Mesendoderm (in vitro differentiated cells): ENCODE data around the gene ITGB2.
A peak's percentile ranks its signal among the peaks of the same experiment; 100 is the strongest.

ENCODE experiments used
- DNase-seq: peaks from one replicate; pipeline ENCODE4 v3.0.0; 2013
- H2AK5ac ChIP-seq: 2 replicates; pipeline ENCODE4 v1.6.1; 2013; ENCODE audit warnings: low read length, inconsistent platforms
- H2BK120ac ChIP-seq: 2 replicates; pipeline ENCODE4 v1.6.1; 2013; ENCODE audit warnings: low read depth, mild to moderate bottlenecking, low read length, moderate library complexity, mixed read lengths
- H2BK15ac ChIP-seq: replicated peaks from 2 replicates; pipeline ENCODE4 v1.6.1; 2013; ENCODE audit warnings: low read depth, mild to moderate bottlenecking, moderate library complexity
- H2BK5ac ChIP-seq: 2 replicates; pipeline ENCODE4 v1.6.1; 2013; ENCODE audit warnings: low read length, inconsistent platforms
- H3K18ac ChIP-seq: 2 replicates; pipeline ENCODE4 v1.6.1; 2013; ENCODE audit warnings: mild to moderate bottlenecking, low read length, mixed read lengths
- H3K23ac ChIP-seq: one replicate; pipeline ENCODE4 v1.6.1; 2013; ENCODE audit warnings: low read length
- H3K27ac ChIP-seq: 2 replicates; pipeline ENCODE4 v1.5.1; 2013; ENCODE audit warnings: low read depth, mild to moderate bottlenecking, inconsistent platforms, low read length, moderate library complexity
- H3K27me3 ChIP-seq: 2 replicates; pipeline ENCODE4 v1.6.1; 2013; ENCODE audit warnings: low read length, control low read depth, mild to moderate bottlenecking, inconsistent platforms; ENCODE audit not compliant: insufficient read depth, poor library complexity
- H3K36me3 ChIP-seq: 2 replicates; pipeline ENCODE4 v1.6.1; 2013; ENCODE audit warnings: low read length, inconsistent platforms; ENCODE audit not compliant: control insufficient read depth, insufficient read depth
- H3K4ac ChIP-seq: one replicate; pipeline ENCODE4 v1.6.1; 2013; ENCODE audit warnings: low read depth, mild to moderate bottlenecking, low read length, moderate library complexity
- H3K4me1 ChIP-seq: 2 replicates; pipeline ENCODE4 v1.6.1; 2013; ENCODE audit warnings: low read depth, low read length, inconsistent platforms; ENCODE audit not compliant: control insufficient read depth
- H3K4me2 ChIP-seq: 2 replicates; pipeline ENCODE4 v1.6.1; 2013; ENCODE audit warnings: low read length
- H3K4me3 ChIP-seq: 2 replicates; pipeline ENCODE4 v1.5.1; 2013; ENCODE audit warnings: mild to moderate bottlenecking, low read length
- H3K56ac ChIP-seq: one replicate; pipeline ENCODE4 v1.6.1; 2013; ENCODE audit warnings: low read length
- H3K79me1 ChIP-seq: 2 replicates; pipeline ENCODE4 v1.6.1; 2013; ENCODE audit warnings: low read length, inconsistent platforms
- H3K79me2 ChIP-seq: 2 replicates; pipeline ENCODE4 v1.6.1; 2013; ENCODE audit warnings: mild to moderate bottlenecking, low read length; ENCODE audit not compliant: control insufficient read depth, insufficient read depth
- H3K9ac ChIP-seq: 2 replicates; pipeline ENCODE4 v1.6.1; 2013; ENCODE audit warnings: low read length, inconsistent platforms
- H4K5ac ChIP-seq: one replicate; pipeline ENCODE4 v1.6.1; 2013; ENCODE audit warnings: low read length
- H4K8ac ChIP-seq: one replicate; pipeline ENCODE4 v1.6.1; 2013; ENCODE audit warnings: low read depth, mild to moderate bottlenecking, control low read depth, low read length, moderate library complexity
- WGBS: extraction: QIAGEN DNeasy Blood & Tissue Kit; methylation state at CpG from one replicate; pipeline ENCODE4 v1.1.7; 2013; ENCODE audit warnings: low lambda C conversion rate, missing lambda C conversion rate; ENCODE audit not compliant: insufficient coverage; ENCODE audit errors: extremely low coverage; 5-methylcytosine and 5-hydroxymethylcytosine counted together

ITGB2 gene

DNA sequence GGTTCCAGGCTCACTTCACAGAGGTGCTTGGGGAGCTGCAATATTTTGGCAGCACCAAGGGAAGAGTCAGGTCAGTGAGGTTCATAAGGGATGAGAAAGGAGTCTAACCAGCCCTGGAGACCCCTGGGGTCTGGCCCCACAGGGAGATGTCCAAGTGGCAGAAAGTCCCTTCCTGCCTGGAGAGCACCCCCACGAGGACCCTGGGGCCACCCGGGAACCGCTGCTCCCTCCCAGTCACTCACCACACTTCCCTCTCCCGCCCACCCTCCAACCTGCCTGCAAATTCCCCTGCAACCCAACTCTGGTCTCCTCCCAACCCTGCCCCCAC is 6.5 kb upstream of the ITGB2 start:
- H2BK5ac ChIP-seq: peak overlapping the region; percentile 34
- H3K56ac ChIP-seq: peak overlapping the region; percentile 65
- H2BK120ac ChIP-seq: no peak overlapping the region
- peak overlapping the region; percentile 39 for H3K4ac ChIP-seq
- H3K4me2 ChIP-seq: no peak overlapping the region
- peaks cover 15% of the 10 kb centered on the region for H3K4me1 ChIP-seq
- peaks cover 26% of the 10 kb centered on the region for H3K27me3 ChIP-seq
- no peak overlapping the region for H2AK5ac ChIP-seq
- no peaks in the 10 kb centered on the region for H3K79me1 ChIP-seq
- no peak overlapping the region for H3K18ac ChIP-seq
- H3K4me3 ChIP-seq: no peak overlapping the region
- H3K23ac ChIP-seq: no peak overlapping the region
- H3K9ac ChIP-seq: no peak overlapping the region
- no peaks in the 10 kb centered on the region for H3K79me2 ChIP-seq
- H4K5ac ChIP-seq: no peak overlapping the region
- no peak for DNase-seq
- WGBS: no CpG with 5 or more reads among the region's 4 CpGs
- no peak overlapping the region for H2BK15ac ChIP-seq
- no peaks in the 10 kb centered on the region for H3K36me3 ChIP-seq
- H3K27ac ChIP-seq: no peak overlapping the region
- H4K8ac ChIP-seq: no peak overlapping the region

DNA sequence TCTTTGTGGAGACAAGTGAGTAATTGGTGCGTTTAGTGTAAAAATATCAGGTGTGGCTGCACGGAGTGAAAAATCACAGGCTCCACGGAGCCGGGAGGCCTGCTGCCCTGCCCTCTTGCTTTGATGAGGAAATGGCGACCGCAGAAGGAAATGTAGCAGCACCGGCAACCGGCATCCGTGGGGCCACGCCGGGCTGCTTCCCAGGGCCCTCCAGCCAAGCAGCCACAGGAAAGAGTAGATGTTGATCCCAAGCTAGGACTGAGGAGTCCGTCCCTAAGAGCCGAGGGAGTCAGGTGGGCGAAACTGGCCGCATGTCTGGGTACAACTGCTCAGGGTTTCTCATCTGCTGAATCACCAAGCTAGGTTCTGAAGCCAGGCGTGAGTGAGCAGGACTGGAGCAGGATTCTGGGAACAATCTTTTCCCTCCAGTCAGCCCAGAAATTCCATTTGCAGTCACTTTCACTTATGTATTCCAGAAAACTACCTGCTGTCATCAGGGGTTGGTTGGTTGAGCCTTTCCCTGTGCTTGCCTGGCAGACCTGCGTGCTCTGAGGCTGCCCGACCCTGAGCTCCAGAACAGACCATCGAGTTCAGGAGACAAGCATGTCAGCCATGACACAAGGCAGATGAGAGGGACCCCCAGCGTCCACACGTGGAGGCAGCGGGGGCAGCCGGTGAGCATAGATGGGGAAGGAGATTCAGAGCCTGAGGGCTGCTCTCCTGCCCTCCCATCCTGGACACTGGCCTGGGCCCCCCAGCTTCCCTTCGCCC is 5.8 kb upstream of the ITGB2 start:
- no peak overlapping the region for H3K4me3 ChIP-seq
- no peak for DNase-seq
- H3K79me2 ChIP-seq: no peaks in the 10 kb centered on the region
- H3K79me1 ChIP-seq: no peaks in the 10 kb centered on the region
- no peak overlapping the region for H4K5ac ChIP-seq
- H3K27ac ChIP-seq: no peak overlapping the region
- peak overlapping the region; percentile 75 for H3K56ac ChIP-seq
- no peak overlapping the region for H3K9ac ChIP-seq
- no peak overlapping the region for H3K4ac ChIP-seq
- H3K36me3 ChIP-seq: no peaks in the 10 kb centered on the region
- H2AK5ac ChIP-seq: no peak overlapping the region
- H2BK5ac ChIP-seq: peak overlapping the region; percentile 34
- H3K23ac ChIP-seq: peak overlapping the region; percentile 90
- peaks cover 21% of the 10 kb centered on the region for H3K27me3 ChIP-seq
- no peak overlapping the region for H2BK15ac ChIP-seq
- peaks cover 15% of the 10 kb centered on the region for H3K4me1 ChIP-seq
- WGBS: no CpG with 5 or more reads among the region's 24 CpGs
- no peak overlapping the region for H2BK120ac ChIP-seq
- H3K18ac ChIP-seq: peak overlapping the region; percentile 20
- H3K4me2 ChIP-seq: no peak overlapping the region
- no peak overlapping the region for H4K8ac ChIP-seq

DNA sequence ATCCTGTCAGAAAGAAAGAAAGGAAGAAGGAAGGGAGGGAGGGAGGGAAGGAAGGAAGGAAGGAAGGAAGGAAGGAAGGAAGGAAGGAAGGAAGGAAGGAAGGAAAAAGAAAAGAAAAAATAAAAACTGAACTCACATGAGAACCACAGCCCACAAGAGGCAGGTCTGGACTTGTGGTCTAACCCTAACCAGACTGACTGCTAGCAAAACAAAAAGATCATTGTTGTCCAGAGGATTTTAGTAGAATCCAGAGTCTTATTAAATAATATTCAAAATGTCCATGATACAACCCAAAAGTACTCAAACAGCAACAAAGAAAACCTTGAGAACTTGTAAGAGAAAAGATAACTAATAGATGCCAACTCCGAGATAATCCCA is 4.7 kb upstream of the ITGB2 start:
- no peaks in the 10 kb centered on the region for H3K36me3 ChIP-seq
- H3K27ac ChIP-seq: no peak overlapping the region
- no peak overlapping the region for H3K23ac ChIP-seq
- H4K8ac ChIP-seq: no peak overlapping the region
- WGBS: no CpG with 5 or more reads among the region's 1 CpG
- no peak overlapping the region for H2AK5ac ChIP-seq
- no peaks in the 10 kb centered on the region for H3K79me2 ChIP-seq
- peaks cover 15% of the 10 kb centered on the region for H3K4me1 ChIP-seq
- H3K4me2 ChIP-seq: no peak overlapping the region
- H2BK5ac ChIP-seq: no peak overlapping the region
- H2BK120ac ChIP-seq: no peak overlapping the region
- no peak overlapping the region for H3K56ac ChIP-seq
- no peak overlapping the region for H3K9ac ChIP-seq
- no peak overlapping the region for H3K4ac ChIP-seq
- H3K4me3 ChIP-seq: no peak overlapping the region
- no peak overlapping the region for H2BK15ac ChIP-seq
- peaks cover 11% of the 10 kb centered on the region for H3K27me3 ChIP-seq
- H4K5ac ChIP-seq: no peak overlapping the region
- no peak for DNase-seq
- H3K18ac ChIP-seq: no peak overlapping the region
- H3K79me1 ChIP-seq: no peaks in the 10 kb centered on the region

DNA sequence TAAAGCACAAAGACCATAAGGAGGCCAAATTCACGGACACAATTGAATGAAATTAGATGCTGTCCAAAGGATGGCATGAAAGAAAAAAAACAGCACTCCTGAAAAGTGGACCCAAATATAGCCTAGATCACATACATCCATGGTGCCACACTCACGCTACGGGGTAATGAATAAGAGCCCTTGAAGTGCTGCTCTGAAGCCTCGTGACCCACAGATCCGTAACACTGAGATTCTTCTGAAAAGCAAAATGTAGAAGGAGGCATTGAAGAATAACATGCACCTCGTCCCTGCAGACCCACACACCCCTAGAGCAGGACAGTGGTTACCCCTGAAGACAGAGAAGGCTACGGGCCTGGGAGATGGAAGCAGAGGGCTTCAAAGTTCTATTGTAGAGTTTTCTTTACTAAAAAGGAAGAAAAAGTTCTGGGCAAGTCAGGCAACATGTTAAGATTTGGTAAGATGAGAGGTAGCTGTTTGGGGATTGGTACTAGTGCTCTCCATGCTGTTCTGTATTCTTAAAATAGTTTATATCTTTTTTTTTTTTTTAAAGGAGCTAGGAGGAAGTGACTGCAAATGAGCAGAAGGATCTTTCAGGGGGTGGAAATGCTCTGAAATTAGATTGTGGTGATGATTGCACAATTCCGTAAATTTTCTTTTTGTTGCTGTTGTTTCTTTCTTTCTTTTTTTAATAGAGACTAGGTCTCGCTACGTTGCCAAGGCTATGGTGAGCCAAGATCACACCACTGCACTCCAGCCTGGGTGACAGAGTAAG is 4.1 kb upstream of the ITGB2 start:
- Histone ChIP-seq H3K27ac (no peak overlapping the region), H3K18ac (no peak overlapping the region), H3K4me1 (peaks cover 18% of the 10 kb centered on the region), H3K79me2 (no peaks in the 10 kb centered on the region), H3K79me1 (no peaks in the 10 kb centered on the region), H4K8ac (no peak overlapping the region), H3K56ac (no peak overlapping the region), H3K4me2 (no peak overlapping the region), H2BK120ac (no peak overlapping the region), H3K23ac (no peak overlapping the region), H2AK5ac (no peak overlapping the region), H4K5ac (no peak overlapping the region), H2BK5ac (no peak overlapping the region), H3K4ac (no peak overlapping the region), H3K27me3 (peaks cover 11% of the 10 kb centered on the region), H3K9ac (no peak overlapping the region), H2BK15ac (no peak overlapping the region), H3K36me3 (no peaks in the 10 kb centered on the region), H3K4me3 (no peak overlapping the region)
- WGBS: no CpG with 5 or more reads among the region's 10 CpGs
- no peak for DNase-seq

DNA sequence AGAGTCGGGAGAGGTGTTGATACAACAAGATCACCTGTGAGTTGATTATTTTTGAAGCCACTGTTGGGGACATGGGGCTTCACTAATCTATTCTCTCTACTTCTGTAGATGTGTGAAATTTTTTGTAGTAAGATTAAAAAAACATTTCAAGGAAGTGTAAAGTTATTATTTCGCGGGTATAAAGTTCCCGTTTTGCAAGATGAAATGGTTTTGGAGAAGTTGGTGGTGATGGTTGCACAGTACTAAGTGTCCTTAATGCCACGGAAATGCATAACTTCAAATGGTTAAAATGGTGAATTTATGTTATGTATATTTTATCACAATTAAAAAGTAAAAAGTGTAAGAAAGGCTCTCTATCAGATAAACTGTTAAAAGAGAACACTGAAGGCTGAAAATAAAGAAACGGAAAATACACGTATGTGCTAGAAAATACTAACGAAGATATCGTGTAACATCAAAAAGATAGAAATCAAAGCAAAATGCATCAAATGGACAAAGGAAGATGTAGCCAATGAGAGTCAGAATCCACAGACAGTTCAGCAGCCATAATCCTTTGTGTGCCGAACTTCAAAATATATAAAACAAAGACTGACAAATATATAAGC is 2.9 kb upstream of the ITGB2 start:
- H3K18ac ChIP-seq: no peak overlapping the region
- no peak overlapping the region for H3K23ac ChIP-seq
- H2BK120ac ChIP-seq: no peak overlapping the region
- no peak overlapping the region for H3K4ac ChIP-seq
- H3K4me2 ChIP-seq: no peak overlapping the region
- H3K79me1 ChIP-seq: no peaks in the 10 kb centered on the region
- H3K79me2 ChIP-seq: no peaks in the 10 kb centered on the region
- no peak for DNase-seq
- H2BK15ac ChIP-seq: no peak overlapping the region
- no peak overlapping the region for H2BK5ac ChIP-seq
- H3K27me3 ChIP-seq: peaks cover 11% of the 10 kb centered on the region
- no peak overlapping the region for H3K56ac ChIP-seq
- no peak overlapping the region for H4K8ac ChIP-seq
- no peak overlapping the region for H3K4me3 ChIP-seq
- H3K9ac ChIP-seq: no peak overlapping the region
- H3K4me1 ChIP-seq: peaks cover 18% of the 10 kb centered on the region
- 100% methylated on average over 3 of the region's 10 CpGs for WGBS
- H3K36me3 ChIP-seq: no peaks in the 10 kb centered on the region
- no peak overlapping the region for H4K5ac ChIP-seq
- H2AK5ac ChIP-seq: no peak overlapping the region
- no peak overlapping the region for H3K27ac ChIP-seq
